Endometrial microvascular endothelial cells (primary cell): ENCODE data around the gene USHBP1. TPM values are rescaled to one million over a fixed set of nuclear protein-coding genes. Genes with fewer than 3 reads are reported as not detected.

Source experiments
- in situ Hi-C: cut with HindIII; loops from 2 replicates; pipeline ENCODE4 v1.10.0; 2017; ENCODE audit warnings: low sequenced_read_pairs, low pct_unique_long_range_greater_than_20kb; ENCODE audit errors: inconsistent ontology term
- total RNA-seq: library from RNA; depleted of rRNA; stranded (reverse); fragments of >200 nt; gene quantifications from one replicate; pipeline ENCODE4 v1.2.3, GENCODE V29; 2015; ENCODE audit errors: inconsistent ontology term

USHBP1 gene
- total RNA-seq, 1 donor from 2014 or later, result 18.5 TPM

DNA sequence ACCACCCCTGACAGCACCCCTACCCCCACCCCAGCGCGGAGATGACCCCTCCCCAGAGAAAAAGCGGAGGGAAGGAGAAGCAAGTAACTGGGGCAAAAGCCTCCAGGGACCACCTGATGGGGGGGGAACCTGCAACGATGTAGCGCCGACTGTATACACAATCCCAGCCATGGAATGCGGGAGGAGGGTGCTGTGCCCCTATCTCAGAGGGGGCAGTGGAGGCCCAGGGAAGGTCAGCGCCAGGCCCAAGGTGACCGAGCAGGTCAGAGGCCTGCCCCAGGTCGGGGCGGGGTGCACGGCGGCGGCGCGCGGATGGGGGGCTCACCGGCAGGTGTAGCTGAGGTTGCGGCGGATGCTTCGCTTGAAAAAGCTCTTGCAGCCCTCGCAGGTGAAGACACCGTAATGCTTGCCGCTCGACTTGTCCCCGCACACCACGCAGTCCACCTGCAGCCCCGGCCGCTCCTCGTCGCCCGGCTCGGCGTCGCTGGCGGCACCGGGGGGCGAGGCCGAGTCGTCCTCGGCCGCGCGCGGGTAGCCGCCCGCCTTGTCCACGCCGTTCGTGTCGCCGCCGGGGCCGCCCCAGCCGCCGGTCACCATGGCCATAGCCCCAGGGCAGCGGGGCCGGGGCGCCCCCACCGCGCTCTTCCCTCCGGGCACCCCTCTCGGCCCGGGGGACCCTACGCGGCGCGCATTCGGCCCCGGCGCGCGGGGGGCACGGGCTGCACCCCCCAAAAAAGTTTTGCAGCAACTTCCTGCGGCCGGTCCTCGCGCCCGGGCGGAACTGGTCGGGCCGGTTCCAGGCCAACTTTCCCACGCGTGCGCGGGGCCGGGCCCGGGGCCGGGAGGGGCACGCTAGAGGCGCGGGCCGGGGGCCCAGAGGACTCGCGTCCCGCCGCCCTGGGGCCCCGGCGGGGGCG, 19.7 kb downstream of the USHBP1 start:
- in situ Hi-C loops, result no loop called here

DNA sequence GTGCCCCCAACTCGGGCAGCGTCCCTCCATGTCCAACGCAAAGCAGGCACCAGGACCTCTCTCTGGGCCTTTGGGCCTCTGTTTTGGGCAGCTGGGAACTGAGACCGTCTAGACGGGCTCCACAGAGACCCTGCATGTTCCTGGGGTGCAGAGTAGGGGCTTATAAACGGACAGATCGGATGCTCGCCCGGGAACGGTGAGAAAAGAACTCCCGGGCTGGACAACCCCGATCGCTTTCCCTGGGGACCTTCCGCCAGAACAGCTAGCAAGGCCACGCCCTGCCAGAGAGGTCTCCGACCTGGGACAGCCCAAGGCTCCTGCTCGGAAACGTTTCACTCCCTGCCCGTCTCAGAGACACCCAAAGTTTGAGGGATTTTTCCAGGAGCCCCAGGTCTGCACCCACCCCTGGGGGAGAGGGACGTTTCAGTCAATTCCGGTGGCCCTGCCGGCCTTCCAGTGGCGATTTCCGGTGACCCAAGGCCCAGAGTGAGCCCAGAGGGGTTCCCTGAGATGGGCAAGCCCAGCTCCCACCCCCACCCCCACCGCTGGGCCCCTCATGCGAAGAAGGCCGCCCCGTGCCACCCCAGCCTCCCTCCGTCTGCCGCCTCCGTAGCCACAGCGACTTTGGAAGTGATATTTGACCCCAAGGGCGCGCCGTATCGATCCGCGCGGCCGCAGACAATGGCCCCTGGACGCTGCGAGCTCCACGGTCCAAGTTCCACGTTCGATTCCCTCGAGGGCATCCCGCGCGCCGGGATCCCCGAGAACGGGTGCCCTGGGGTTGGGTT, 20.5 kb downstream of the USHBP1 start:
- in situ Hi-C loops, result no loop called here

DNA sequence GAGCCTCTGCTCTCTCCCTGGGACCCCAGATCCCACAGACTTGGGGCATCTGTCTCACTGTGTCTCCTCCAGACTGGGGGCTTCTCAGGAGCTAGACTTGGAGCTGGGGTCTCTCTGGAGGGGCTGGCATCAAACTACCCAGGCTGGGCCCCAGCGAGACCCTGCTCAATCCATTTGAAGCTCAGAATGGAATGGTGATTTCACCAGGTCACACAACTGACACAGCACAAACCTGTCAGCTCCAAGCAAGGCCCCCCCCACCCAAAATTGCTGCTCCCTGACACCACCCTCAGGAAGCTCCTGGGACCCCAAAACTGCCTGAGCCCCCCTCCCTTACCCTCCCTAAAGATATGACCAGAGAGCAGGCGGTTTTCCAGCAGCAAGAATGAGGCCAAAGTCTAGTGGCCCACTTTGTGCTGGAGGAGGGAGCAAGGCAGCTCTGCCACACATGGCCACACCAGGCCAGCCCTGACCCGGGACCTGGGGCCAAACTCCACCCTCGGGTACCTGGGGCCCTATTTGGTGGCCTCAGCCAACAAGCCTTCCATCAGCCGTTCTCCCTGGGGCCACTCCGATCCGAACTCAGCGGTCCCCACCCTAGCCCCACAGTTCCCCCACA, 21.2 kb downstream of the USHBP1 start:
- in situ Hi-C loops, result no loop called here

DNA sequence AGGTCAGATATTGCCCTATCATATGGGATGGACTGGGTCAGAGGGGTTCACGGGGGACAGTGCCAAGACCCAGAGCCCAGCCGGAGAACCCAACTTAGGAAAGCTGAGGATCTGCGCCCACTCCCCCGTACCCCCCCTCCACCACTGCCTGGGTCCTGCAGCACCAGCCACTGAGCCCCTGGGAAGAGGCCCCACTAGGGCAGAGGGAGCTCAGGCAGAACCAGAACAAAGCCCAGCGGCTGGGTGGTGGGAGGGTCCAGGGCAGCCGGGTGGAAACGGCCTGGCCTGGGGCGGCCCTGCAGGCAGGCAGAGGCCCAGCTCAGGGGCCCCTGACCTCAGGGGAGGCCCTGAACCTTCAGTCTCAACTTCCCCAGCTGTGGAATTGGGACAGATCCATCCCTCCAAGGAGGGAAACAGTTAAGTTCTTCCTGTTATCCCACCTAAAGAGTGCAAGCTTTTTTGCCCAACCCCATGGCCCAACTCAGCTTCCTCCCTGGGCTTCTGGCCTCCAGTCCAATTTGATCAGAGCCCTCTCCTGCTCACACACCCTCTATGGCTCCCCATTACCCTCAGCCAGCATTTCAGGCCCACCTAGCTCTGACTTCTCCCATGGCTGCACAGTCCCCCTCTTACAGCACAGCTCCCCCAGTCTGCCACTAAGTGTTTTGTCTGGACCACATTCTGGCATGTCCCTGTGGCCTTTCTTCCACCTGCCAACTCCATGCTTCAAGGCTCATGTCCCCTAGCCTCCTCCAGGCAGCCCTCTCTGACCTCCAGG, 21.9 kb downstream of the USHBP1 start:
- in situ Hi-C loops, result no loop called here

DNA sequence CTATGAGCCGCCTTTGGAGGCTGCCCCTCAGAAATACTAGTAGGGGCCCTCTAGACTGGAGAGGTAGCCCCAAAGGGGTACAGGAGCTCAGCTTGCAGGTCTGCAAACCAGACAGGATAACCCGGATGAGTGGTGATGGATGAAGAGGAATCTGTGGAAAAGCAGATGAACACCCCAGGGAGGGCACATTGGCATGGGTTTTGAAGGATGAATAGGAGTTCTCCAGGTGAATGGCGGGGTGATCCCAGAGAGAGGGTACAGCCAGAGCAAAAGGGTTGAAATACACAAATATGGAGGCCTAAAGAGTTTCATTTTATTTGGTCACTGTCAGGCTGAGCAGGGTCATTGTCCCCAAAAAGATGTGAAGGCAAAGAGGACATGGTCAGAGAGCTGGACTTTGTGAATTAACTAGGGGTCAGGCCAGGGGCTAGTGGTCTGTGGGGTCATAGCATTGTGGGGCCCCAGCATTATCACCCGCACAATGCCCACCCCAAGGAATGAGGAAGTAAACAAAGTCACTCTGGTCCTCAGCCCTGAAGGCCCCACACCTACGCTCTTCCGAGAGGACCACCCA, 23.6 kb downstream of the USHBP1 start:
- in situ Hi-C loops, result no loop called here

DNA sequence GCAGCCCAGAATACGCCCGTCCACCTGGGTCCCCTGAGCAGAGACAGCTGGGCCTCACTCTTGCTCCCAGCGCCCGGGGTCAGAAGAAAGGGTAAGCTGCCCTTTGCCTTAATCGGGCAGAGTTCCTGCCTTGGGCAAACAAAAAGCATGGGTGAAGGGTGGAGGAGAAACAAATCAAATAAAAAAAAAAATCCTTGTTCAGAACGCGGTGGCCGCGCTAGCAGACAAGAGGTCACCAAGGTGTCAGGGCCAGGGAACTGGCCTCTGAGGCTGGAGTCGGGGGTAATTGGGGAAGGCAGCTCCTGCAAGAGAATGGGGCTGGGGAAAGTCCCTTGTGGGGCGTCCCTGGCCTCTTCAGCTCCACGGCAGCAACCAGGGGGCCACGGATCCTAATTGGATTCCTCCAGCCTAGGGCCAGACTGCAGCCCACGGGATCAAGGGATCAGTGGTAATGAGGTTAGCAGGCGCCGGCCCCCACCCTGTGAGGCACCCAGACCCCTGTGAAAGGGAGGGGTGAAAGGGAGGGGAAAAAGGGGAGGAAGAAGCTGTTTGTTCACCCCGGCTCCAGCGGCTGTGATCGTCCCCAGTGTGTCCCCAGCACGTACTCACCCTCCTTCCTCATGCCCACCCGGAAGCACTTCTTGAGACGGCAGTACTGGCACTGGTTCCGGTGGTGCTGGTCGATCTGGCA, 24.3 kb downstream of the USHBP1 start:
- in situ Hi-C loops, result no loop called here

DNA sequence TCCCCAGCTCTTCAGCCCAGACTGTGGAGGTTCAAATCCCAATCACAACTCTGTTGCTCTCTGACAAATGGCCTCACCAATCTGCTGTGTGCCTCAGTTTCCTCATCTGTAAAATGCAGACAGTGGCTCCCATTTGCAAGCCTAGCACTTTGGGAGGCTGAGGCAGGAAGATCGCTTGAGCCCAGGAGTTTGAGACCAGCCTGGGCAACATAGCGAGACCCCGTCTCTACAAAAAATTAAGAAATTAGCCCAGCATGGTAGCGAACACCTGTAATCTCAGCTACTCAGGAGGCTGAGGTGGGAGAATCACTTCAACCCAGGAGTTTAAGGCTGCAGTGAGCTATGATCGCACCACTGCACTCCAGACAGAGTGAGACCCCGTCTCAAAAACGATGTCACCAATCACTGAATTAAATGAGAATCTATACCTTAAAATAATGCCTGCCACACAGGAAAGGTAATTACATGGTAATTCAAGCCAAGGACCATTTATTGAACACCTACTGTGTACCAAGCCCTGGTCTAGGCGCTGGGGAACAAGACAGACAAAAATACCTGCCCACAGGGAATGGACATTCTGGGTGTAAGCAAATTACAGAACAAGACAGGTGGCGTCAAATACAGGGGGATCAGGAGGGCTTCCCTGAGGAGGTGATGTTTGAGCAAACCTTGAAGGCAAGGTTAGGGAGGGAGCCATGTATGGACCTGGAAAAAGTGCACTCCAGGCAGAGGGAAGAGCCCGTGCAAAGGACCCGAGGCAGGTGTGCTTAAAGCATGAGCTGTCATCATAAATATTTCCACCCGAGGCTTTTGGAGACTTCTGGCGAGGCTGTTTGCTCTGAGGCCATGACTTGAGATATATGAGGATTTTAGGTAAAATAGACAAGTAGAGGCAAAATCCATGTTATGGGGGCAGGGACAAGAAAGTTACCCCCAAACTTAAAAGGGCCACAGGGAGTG, 26.5 kb downstream of the USHBP1 start:
- in situ Hi-C loops, result no loop called here

DNA sequence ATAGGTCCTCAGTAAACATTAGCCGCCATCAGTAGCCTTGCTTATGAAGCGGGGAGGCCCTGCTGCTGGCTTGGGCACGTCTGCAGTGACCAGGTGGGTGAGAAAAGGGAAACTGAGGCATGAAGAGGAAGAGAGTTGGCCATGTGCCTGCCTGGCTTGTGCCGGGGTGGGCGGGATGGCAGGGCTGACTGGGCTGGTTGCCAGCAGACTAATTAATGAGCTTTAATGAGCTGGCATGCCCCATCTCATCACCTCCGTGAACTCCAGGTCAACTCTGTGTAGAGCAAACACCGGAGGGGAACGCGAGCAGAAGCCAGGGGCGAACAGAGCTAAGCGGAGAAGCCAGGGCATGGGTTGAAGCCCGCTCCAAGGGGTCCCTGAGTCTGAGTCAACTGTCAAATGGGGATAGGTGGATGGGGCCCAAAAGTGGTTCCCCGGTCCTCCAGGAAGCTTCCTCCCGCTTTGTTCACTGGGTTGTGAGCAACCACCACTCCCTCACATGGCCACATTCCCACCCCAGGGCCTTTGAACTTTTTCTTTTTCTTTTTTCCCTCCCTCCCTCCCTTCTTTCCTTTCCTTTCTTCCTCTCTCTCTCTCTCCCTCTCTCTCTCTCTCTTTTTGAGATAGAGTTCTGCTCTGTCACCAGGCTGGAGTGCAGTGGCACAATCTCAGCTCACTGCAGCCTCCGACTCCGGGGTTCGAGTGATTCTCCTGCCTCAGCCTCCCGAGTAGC, 27.6 kb downstream of the USHBP1 start:
- in situ Hi-C loops, result no loop called here

DNA sequence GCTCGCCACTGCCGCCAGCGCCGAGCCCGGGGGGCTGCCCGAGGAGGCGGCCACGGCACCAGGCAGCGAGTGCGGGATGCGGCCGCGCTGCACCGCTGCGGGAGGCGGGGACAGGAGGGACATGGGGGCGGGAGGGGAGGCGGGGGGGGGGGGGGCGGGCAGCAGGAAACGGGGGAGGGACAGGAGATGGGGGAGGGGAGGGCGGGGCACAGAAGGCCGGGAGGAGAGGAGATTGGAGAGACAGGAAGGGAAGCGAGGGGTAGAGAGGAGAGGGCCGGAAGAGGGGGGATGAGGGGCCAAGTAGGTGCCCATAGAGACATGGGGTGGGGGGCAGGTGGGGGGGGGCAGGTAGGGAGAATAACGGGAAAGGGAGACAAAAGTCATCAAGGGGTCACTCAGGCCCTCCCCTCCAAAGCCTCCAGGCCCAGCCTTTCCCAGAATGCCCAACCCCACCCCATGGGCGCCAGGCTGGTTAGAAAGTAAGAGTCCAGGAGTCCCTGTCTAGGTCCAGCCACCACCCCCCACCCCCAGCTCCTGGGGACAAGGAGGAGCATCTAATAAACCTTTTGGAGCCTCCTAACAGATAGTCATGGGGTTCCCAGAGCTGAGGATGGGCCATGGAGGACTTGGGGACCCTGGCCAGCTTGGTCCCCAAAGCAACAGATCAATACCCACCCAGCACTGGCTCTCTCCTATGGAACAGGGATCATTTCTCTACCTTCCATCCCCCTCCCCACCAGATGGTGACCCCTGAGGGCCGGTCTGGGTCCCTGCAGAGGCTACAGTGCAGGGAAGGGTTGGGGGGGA, 28.4 kb downstream of the USHBP1 start:
- in situ Hi-C loops, result no loop called here

DNA sequence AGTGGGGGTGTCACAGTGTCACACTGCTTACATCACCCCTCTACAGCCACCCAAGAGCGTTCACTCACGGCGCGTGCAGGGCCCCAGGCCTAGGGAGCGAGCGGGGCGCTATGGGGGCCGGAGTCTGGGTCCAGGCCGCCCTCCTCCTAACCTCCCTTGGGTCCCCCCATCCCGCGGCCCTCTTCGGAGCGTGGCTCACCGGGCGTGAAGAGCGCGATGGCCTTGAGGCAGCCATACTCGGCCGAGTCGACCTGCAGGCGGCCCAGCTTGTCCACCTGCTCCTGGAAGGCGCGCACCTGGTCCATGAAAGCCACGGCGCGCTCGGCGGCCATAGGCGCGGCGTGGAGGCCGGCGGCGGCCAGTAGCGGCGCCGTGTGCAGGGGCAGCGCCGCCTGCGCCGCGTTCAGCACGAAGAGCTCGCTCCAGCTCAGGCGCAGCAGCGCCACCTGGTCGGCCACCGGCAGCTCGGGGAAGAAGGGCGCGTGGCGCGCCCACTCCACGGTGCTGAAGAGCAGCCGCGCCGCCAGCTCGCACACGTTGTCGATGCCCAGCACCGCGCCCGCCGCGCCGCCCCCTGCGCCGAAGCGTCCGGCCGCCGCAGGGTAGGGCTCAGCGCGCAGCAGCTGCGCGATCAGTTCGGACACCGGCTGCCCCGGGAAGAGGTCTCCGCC, 29.1 kb downstream of the USHBP1 start:
- in situ Hi-C loops, result no loop called here

DNA sequence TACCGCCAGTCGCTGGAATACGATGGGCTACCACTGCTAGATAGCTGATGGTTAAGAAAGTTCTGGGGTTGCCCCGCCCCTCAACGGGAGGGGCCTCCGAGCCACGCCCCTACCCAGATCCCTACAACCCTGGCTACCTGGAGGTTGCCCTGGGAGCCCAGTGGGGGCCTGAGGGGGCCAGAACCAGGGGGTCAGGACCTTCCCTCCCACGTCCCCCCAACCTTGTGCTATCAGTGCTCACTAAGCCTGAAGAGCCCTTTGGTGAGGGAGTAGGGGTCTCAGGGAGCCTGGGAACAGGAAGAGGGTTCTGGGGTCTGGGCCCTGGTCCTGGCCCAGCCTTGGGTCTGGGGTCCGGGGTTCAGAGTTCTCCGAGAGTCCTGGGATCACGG, 29.6 kb downstream of the USHBP1 start:
- in situ Hi-C loops, result no loop called here

DNA sequence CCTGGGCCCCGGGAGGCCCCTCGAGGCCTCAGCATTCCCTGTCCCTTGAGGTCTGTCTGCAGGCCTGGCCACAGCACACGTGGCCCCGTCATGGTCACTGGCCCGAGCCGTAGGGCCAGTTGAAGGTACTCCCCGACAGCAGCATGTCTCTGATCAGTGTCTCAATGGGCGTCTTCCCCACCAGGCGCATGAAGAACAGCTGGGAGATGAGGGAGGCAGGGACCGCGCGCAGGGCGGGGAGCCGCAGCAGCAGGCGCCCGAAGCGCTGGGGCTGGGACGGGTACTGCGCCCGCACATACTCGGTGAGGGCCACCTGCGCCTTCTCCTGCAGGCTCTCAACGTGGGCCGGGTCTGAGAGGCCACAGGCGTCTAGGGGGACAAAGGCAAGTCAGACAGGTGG, 32.3 kb downstream of the USHBP1 start:
- in situ Hi-C loops, result no loop called here

DNA sequence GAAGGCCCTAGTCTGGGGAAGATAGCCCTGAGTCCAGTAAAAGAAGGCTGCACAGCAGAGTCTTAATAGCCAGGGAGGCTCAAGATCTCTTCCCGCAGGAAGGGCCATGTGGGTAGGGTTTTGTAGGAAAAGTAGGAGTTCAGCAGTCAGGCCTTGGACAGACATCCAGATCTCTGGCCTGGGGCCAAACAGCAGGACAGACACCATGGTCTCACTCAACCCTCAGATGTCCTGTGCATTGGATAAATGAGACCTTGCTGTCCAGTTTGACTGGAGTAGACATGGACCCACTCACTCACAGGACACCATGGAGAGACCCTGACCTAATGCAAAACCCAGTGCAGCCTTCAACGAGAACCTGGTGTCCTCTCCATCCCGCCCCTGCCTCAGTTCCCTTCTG, 34.7 kb downstream of the USHBP1 start:
- in situ Hi-C loops, result no loop called here

DNA sequence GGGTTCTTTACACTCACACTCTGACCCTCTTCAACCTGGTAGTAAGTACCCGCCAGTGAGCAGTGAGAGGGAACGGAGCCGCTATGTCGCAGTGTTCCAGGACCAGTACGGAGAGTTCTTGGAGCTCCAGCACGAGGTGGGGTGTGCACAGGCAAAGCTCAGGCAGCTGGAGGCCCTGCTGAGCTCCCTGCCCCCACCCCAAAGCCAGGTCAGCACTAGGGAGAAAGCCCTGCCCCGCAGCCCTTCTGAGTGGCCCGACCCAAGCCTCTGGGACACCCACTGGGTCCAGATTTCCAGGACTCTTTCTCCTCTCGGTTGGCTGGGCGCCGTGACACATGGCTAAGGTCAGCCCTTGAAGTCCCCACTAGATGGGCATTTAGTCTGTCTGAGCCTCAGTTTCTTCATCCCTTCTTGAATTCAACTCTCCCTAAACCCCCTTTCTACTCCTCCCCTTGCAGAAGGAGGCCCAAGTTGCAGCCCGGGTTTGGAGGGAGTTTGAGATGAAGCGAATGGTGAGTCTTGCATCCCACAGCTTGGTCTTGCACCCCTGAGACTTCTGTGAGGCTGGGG, 36.7 kb downstream of the USHBP1 start:
- in situ Hi-C loops, result no loop called here
